ENCODE measurements around the gene UGP2.
A peak's percentile ranks its signal among the peaks of the same experiment; 100 is the strongest.

Gene UGP2

GRCh38 chr2:63881205-63881604 is 39.5 kb downstream of the UGP2 start:
- Histone ChIP-seq H3K4me1 (ENCODE audit: control insufficient read depth, low read depth, low read length) (peaks cover 3% of the 10 kb centered on the region), H4K8ac (ENCODE audit: low read depth, low read length) (no peak overlapping the region), H3K27ac (ENCODE audit: low read depth, low read length) (no peak overlapping the region), H3K27me3 (ENCODE audit: insufficient read depth, low read length, poor library complexity) (no peaks in the 10 kb centered on the region), H2BK15ac (replicated peaks; ENCODE audit: low read depth) (no peak overlapping the region), H3K79me2 (ENCODE audit: control insufficient read depth, insufficient read depth, low read length) (peaks cover 7% of the 10 kb centered on the region), H3K4ac (ENCODE audit: low read depth, low read length) (no peak overlapping the region), H2AK5ac (ENCODE audit: low read length) (no peak overlapping the region), H3K9ac (ENCODE audit: low read length) (no peak overlapping the region), H4K5ac (ENCODE audit: low read length) (no peak overlapping the region), H3K18ac (ENCODE audit: low read length) (no peak overlapping the region), H3K23ac (ENCODE audit: low read length) (no peak overlapping the region), H3K56ac (ENCODE audit: low read length) (no peak overlapping the region), H3K36me3 (ENCODE audit: control insufficient read depth, insufficient read depth, low read length) (peaks cover 2% of the 10 kb centered on the region), H3K4me3 (ENCODE audit: low read length) (no peak overlapping the region), H2BK120ac (ENCODE audit: low read depth, low read length) (no peak overlapping the region), H3K79me1 (ENCODE audit: low read length) (peaks cover 6% of the 10 kb centered on the region), H2BK5ac (ENCODE audit: low read length) (no peak overlapping the region), H3K4me2 (ENCODE audit: low read length) (no peak overlapping the region)
- WGBS (ENCODE audit: extremely low coverage, insufficient coverage, low lambda C conversion rate) = no CpG with 5 or more reads among the region's 2 CpGs
- DNase-seq = peak; percentile 35

DNA sequence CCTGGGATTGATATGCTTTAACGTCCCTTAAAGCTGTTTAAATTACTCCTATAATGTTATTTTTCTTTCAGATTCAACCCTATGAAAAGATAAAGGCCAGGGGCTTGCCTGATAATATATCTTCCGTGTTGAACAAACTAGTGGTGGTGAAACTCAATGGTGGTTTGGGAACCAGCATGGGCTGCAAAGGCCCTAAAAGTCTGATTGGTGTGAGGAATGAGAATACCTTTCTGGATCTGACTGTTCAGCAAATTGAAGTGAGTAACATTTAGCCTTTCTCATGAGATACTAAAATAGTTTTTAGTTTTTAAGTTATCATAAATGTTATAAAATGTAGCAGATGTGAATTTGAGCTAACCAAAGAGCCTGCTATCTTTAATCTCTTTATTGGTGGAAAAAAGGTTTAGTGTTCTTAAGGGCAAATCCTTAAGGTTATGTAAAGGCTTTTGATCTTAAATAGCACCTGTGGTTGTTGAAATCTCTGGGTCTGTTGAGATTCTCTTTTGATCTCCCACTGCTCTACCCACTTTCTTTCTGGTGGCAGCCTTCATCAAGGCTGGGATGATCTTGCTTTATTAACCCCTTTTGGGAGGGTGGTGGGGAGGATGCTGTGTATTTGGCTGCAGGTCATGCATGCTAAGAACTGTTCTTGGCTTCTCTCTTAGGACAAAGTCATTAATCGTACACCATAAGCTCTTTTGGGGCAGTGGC is 40.9 kb downstream of the UGP2 start:
- Histone ChIP-seq H3K4me3 (ENCODE audit: low read length) (no peak overlapping the region), H3K4me2 (ENCODE audit: low read length) (no peak overlapping the region), H3K27me3 (ENCODE audit: insufficient read depth, low read length, poor library complexity) (no peaks in the 10 kb centered on the region), H4K5ac (ENCODE audit: low read length) (no peak overlapping the region), H3K27ac (ENCODE audit: low read depth, low read length) (no peak overlapping the region), H3K36me3 (ENCODE audit: control insufficient read depth, insufficient read depth, low read length) (peaks cover 5% of the 10 kb centered on the region), H3K4me1 (ENCODE audit: control insufficient read depth, low read depth, low read length) (peaks cover 3% of the 10 kb centered on the region), H2BK120ac (ENCODE audit: low read depth, low read length) (no peak overlapping the region), H3K4ac (ENCODE audit: low read depth, low read length) (no peak overlapping the region), H2AK5ac (ENCODE audit: low read length) (no peak overlapping the region), H2BK5ac (ENCODE audit: low read length) (no peak overlapping the region), H4K8ac (ENCODE audit: low read depth, low read length) (no peak overlapping the region), H3K18ac (ENCODE audit: low read length) (no peak overlapping the region), H3K79me1 (ENCODE audit: low read length) (peaks cover 9% of the 10 kb centered on the region), H3K79me2 (ENCODE audit: control insufficient read depth, insufficient read depth, low read length) (peaks cover 6% of the 10 kb centered on the region), H3K9ac (ENCODE audit: low read length) (no peak overlapping the region), H3K56ac (ENCODE audit: low read length) (no peak overlapping the region), H3K23ac (ENCODE audit: low read length) (no peak overlapping the region), H2BK15ac (replicated peaks; ENCODE audit: low read depth) (no peak overlapping the region)
- no CpG with 5 or more reads among the region's 3 CpGs for WGBS (ENCODE audit: extremely low coverage, insufficient coverage, low lambda C conversion rate)
- DNase-seq = no peak

DNA sequence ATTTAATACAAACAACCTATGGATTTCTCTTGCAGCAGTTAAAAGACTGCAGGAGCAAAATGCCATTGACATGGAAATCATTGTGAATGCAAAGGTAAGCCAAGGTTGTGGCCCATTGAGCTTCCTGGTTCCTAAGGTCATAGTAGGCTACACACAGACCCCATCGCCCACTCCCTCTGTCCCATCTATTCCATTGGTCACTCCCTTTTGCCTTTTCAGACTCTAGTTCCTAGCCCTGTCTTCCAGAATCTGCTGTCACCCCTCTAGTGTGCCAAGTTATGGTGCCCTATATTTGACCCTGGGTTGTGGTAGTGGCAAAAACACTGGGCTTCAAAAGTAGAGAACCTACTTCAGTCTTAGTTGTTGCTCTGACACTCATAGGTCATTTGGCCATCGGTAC is 44.7 kb downstream of the UGP2 start:
- peaks cover 4% of the 10 kb centered on the region for H3K79me2 ChIP-seq (ENCODE audit: control insufficient read depth, insufficient read depth, low read length)
- no peak overlapping the region for H3K9ac ChIP-seq (ENCODE audit: low read length)
- H3K4ac ChIP-seq (ENCODE audit: low read depth, low read length) = no peak overlapping the region
- no peak overlapping the region for H3K23ac ChIP-seq (ENCODE audit: low read length)
- WGBS (ENCODE audit: extremely low coverage, insufficient coverage, low lambda C conversion rate) = no CpG with 5 or more reads among the region's 2 CpGs
- H4K8ac ChIP-seq (ENCODE audit: low read depth, low read length) = no peak overlapping the region
- H3K27ac ChIP-seq (ENCODE audit: low read depth, low read length) = no peak overlapping the region
- no peak overlapping the region for H3K4me3 ChIP-seq (ENCODE audit: low read length)
- H3K18ac ChIP-seq (ENCODE audit: low read length) = no peak overlapping the region
- H4K5ac ChIP-seq (ENCODE audit: low read length) = no peak overlapping the region
- H3K79me1 ChIP-seq (ENCODE audit: low read length) = peaks cover 9% of the 10 kb centered on the region
- H3K4me2 ChIP-seq (ENCODE audit: low read length) = no peak overlapping the region
- H3K36me3 ChIP-seq (ENCODE audit: control insufficient read depth, insufficient read depth, low read length) = peaks cover 7% of the 10 kb centered on the region
- H3K4me1 ChIP-seq (ENCODE audit: control insufficient read depth, low read depth, low read length) = peaks cover 2% of the 10 kb centered on the region
- no peak overlapping the region for H3K56ac ChIP-seq (ENCODE audit: low read length)
- no peaks in the 10 kb centered on the region for H3K27me3 ChIP-seq (ENCODE audit: insufficient read depth, low read length, poor library complexity)
- DNase-seq = no peak
- H2BK15ac ChIP-seq (replicated peaks; ENCODE audit: low read depth) = no peak overlapping the region
- no peak overlapping the region for H2BK120ac ChIP-seq (ENCODE audit: low read depth, low read length)
- H2BK5ac ChIP-seq (ENCODE audit: low read length) = no peak overlapping the region
- no peak overlapping the region for H2AK5ac ChIP-seq (ENCODE audit: low read length)

DNA sequence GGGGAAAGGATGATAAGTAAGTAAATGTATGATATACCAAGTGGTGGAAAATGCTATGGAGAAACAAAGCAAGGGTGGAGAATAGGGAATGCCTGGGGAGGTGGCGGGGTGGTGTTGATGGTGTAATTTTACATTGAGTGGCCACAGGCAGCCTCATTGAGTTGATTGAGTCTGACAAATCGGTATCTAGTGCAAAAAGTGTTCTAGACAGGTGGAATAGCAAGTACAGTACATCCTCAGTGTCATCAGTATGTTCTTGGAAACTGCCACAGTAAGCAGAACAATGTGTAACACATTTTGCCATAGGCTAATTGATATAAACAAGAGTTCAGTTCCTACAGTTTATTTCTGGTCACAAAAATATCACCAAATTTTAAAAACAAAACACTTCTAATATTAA is 46.4 kb downstream of the UGP2 start:
- no peak overlapping the region for H2BK5ac ChIP-seq (ENCODE audit: low read length)
- no peak overlapping the region for H3K27ac ChIP-seq (ENCODE audit: low read depth, low read length)
- no peak overlapping the region for H3K18ac ChIP-seq (ENCODE audit: low read length)
- peaks cover 2% of the 10 kb centered on the region for H3K4me1 ChIP-seq (ENCODE audit: control insufficient read depth, low read depth, low read length)
- H3K79me2 ChIP-seq (ENCODE audit: control insufficient read depth, insufficient read depth, low read length) = no peaks in the 10 kb centered on the region
- H2BK15ac ChIP-seq (replicated peaks; ENCODE audit: low read depth) = no peak overlapping the region
- no peak overlapping the region for H3K4me2 ChIP-seq (ENCODE audit: low read length)
- no peak overlapping the region for H2BK120ac ChIP-seq (ENCODE audit: low read depth, low read length)
- no peak overlapping the region for H3K4me3 ChIP-seq (ENCODE audit: low read length)
- no peak overlapping the region for H2AK5ac ChIP-seq (ENCODE audit: low read length)
- no peak for DNase-seq
- no peak overlapping the region for H3K9ac ChIP-seq (ENCODE audit: low read length)
- no peak overlapping the region for H4K8ac ChIP-seq (ENCODE audit: low read depth, low read length)
- H3K79me1 ChIP-seq (ENCODE audit: low read length) = peaks cover 6% of the 10 kb centered on the region
- no peak overlapping the region for H3K23ac ChIP-seq (ENCODE audit: low read length)
- peaks cover 7% of the 10 kb centered on the region for H3K36me3 ChIP-seq (ENCODE audit: control insufficient read depth, insufficient read depth, low read length)
- no CpG with 5 or more reads among the region's 2 CpGs for WGBS (ENCODE audit: extremely low coverage, insufficient coverage, low lambda C conversion rate)
- H3K27me3 ChIP-seq (ENCODE audit: insufficient read depth, low read length, poor library complexity) = no peaks in the 10 kb centered on the region
- no peak overlapping the region for H4K5ac ChIP-seq (ENCODE audit: low read length)
- H3K56ac ChIP-seq (ENCODE audit: low read length) = no peak overlapping the region
- H3K4ac ChIP-seq (ENCODE audit: low read depth, low read length) = no peak overlapping the region

DNA sequence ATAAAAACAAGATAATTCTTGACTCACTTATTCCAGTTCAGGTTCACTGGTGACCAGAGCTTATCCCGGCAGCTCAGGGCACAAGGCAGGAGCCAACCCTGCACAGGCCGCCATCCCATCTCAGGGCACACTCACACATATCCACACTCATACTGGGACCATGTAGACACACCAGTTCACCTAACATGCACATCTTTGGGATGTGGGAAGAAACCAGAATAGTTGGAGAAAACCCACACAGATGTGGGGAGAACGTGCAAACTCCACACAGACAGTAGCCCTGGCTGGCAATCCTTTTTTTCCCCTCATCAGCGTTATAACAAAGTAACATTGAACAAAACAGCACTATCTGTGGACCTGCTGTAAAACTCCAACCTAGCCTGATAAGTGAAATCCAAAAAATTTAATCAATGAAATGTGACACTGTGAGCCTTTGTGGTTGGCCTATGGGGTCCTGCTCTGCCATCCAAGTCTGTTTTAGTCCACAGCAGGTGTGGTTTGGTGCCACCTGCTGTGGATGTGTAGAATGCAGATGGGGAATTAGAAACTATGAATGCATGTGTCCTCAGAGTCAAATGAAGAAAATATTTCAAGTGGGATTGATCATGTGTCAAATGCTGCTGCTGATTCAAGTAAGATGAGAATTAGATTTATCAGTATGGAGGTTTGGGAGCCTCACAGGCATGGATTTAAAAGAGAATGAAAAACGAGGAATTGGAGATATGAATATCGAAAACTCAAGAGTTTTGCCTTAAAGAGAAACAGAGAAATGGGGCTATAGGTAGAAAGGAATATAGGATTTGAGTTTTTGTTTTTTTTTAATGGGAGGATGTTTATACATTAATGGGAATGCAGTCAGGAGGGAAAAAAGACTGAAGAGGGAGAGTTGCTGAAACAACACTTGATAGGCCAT is 47.0 kb downstream of the UGP2 start:
- no peak overlapping the region for H4K8ac ChIP-seq (ENCODE audit: low read depth, low read length)
- no peaks in the 10 kb centered on the region for H3K27me3 ChIP-seq (ENCODE audit: insufficient read depth, low read length, poor library complexity)
- no peak overlapping the region for H3K23ac ChIP-seq (ENCODE audit: low read length)
- H3K4me2 ChIP-seq (ENCODE audit: low read length) = no peak overlapping the region
- peaks cover 2% of the 10 kb centered on the region for H3K4me1 ChIP-seq (ENCODE audit: control insufficient read depth, low read depth, low read length)
- no peak overlapping the region for H2AK5ac ChIP-seq (ENCODE audit: low read length)
- no peaks in the 10 kb centered on the region for H3K79me2 ChIP-seq (ENCODE audit: control insufficient read depth, insufficient read depth, low read length)
- H2BK120ac ChIP-seq (ENCODE audit: low read depth, low read length) = no peak overlapping the region
- peak overlapping the region; percentile 57 for H3K27ac ChIP-seq (ENCODE audit: low read depth, low read length)
- WGBS (ENCODE audit: extremely low coverage, insufficient coverage, low lambda C conversion rate) = 100% methylated on average over 2 of the region's 6 CpGs
- H4K5ac ChIP-seq (ENCODE audit: low read length) = no peak overlapping the region
- H3K36me3 ChIP-seq (ENCODE audit: control insufficient read depth, insufficient read depth, low read length) = peaks cover 5% of the 10 kb centered on the region
- H3K9ac ChIP-seq (ENCODE audit: low read length) = peak overlapping the region; percentile 15
- peak overlapping the region; percentile 66 for H3K56ac ChIP-seq (ENCODE audit: low read length)
- no peak overlapping the region for H2BK15ac ChIP-seq (replicated peaks; ENCODE audit: low read depth)
- peak overlapping the region; percentile 8 for H3K18ac ChIP-seq (ENCODE audit: low read length)
- H3K4ac ChIP-seq (ENCODE audit: low read depth, low read length) = no peak overlapping the region
- peak overlapping the region; percentile 68 for H2BK5ac ChIP-seq (ENCODE audit: low read length)
- peak; percentile 85 for DNase-seq
- peaks cover 3% of the 10 kb centered on the region for H3K79me1 ChIP-seq (ENCODE audit: low read length)
- no peak overlapping the region for H3K4me3 ChIP-seq (ENCODE audit: low read length)
